BE2C (cell line): ENCODE measurements around the gene DCAF5. TPM values are rescaled to one million over a fixed set of nuclear protein-coding genes. Genes with fewer than 3 reads are reported as not detected.
A peak's percentile ranks its signal among the peaks of the same experiment; 100 is the strongest.

ENCODE experiments used
- DNase-seq: peaks from one replicate; pipeline ENCODE4 v3.0.0-alpha.2; 2020
- H3K27me3 ChIP-seq: fragments of 250-450 bp; sonication (Bioruptor Pico); 2 replicates; pipeline ENCODE4 v1.5.1; 2020; ENCODE audit warnings: mild to moderate bottlenecking
- H3K36me3 ChIP-seq: fragments of 250-450 bp; sonication (Bioruptor Pico); 2 replicates; pipeline ENCODE4 v1.5.1; 2020; ENCODE audit warnings: mild to moderate bottlenecking
- H3K4me1 ChIP-seq: fragments of 250-450 bp; sonication (Bioruptor Pico); 2 replicates; pipeline ENCODE4 v1.5.1; 2020
- H3K4me3 ChIP-seq: 2 replicates; pipeline ENCODE4 v1.5.1; 2011; ENCODE audit warnings: low read depth, low read length
- H3K9me3 ChIP-seq: fragments of 250-450 bp; sonication (Bioruptor Pico); 2 replicates; pipeline ENCODE4 v1.5.1; 2020
- polyA plus RNA-seq: library from polyadenylated mRNA; unstranded; fragments of >200 nt; gene quantifications from one replicate; pipeline ENCODE4 v1.2.1, GENCODE V29; 2012; ENCODE audit warnings: low read depth, missing spikeins; ENCODE audit not compliant: insufficient read length, insufficient read depth
- TF ChIP-seq, protein P1 (sequence below): IDR thresholded peaks from 2 replicates; pipeline ENCODE4 v1.5.1; 2012; ENCODE audit warnings: mild to moderate bottlenecking, low read depth, low read length

Gene DCAF5, protein sequence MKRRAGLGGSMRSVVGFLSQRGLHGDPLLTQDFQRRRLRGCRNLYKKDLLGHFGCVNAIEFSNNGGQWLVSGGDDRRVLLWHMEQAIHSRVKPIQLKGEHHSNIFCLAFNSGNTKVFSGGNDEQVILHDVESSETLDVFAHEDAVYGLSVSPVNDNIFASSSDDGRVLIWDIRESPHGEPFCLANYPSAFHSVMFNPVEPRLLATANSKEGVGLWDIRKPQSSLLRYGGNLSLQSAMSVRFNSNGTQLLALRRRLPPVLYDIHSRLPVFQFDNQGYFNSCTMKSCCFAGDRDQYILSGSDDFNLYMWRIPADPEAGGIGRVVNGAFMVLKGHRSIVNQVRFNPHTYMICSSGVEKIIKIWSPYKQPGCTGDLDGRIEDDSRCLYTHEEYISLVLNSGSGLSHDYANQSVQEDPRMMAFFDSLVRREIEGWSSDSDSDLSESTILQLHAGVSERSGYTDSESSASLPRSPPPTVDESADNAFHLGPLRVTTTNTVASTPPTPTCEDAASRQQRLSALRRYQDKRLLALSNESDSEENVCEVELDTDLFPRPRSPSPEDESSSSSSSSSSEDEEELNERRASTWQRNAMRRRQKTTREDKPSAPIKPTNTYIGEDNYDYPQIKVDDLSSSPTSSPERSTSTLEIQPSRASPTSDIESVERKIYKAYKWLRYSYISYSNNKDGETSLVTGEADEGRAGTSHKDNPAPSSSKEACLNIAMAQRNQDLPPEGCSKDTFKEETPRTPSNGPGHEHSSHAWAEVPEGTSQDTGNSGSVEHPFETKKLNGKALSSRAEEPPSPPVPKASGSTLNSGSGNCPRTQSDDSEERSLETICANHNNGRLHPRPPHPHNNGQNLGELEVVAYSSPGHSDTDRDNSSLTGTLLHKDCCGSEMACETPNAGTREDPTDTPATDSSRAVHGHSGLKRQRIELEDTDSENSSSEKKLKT
- 41.7 TPM for polyA plus RNA-seq

DNA sequence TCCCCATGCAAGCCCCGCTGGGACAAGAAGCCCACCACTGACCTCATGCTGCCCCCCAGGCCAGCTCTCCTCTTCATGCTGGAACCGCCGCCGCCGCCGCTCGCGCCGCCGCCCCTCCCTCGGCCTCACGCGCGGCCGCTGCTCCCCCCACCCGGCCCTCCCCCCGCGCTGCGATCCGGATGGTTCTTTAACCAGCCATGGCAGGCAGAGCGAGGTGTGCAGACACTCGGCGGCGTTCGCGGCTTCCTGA is at the start of gene DCAF5:
DCAF5 (minus strand) TSS at position 218 of the 250 bp plus-strand sequence; CDS start at position 77, 141 bp downstream.
- H3K27me3 ChIP-seq = no peaks in the 10 kb centered on the region
- no peaks in the 10 kb centered on the region for H3K9me3 ChIP-seq
- no peak for DNase-seq
- H3K36me3 ChIP-seq = peaks cover 12% of the 10 kb centered on the region; the same call in 1 of the 2 replicates
- H3K4me3 ChIP-seq = peak within 1 kb of the TSS; percentile 85
- H3K4me1 ChIP-seq = peaks cover 22% of the 10 kb centered on the region
- TF ChIP-seq, protein P1, sequence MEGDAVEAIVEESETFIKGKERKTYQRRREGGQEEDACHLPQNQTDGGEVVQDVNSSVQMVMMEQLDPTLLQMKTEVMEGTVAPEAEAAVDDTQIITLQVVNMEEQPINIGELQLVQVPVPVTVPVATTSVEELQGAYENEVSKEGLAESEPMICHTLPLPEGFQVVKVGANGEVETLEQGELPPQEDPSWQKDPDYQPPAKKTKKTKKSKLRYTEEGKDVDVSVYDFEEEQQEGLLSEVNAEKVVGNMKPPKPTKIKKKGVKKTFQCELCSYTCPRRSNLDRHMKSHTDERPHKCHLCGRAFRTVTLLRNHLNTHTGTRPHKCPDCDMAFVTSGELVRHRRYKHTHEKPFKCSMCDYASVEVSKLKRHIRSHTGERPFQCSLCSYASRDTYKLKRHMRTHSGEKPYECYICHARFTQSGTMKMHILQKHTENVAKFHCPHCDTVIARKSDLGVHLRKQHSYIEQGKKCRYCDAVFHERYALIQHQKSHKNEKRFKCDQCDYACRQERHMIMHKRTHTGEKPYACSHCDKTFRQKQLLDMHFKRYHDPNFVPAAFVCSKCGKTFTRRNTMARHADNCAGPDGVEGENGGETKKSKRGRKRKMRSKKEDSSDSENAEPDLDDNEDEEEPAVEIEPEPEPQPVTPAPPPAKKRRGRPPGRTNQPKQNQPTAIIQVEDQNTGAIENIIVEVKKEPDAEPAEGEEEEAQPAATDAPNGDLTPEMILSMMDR = no peak

DNA sequence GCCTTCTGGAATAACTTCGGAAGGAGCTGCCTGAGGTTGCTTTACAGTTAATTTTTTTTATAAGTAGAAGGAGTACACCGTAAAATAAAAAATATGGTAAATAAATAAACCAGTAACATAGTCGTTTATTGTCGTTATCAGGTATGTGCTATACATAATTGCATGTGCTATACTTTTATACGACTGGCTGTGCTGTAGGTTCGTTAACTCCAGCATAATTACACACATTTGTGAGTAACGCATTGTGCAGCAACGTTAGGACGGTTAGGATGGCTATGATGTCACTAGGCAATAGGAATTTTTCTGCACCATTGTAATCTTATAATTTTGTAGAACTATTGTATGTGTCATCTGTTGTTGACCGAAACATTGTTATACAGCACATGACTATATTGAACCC is 46.9 kb upstream of the DCAF5 start:
- no peaks in the 10 kb centered on the region for H3K36me3 ChIP-seq
- TF ChIP-seq, protein P1 = no peak
- H3K4me3 ChIP-seq = no peak overlapping the region
- DNase-seq = no peak
- no peaks in the 10 kb centered on the region for H3K27me3 ChIP-seq
- H3K4me1 ChIP-seq = no peaks in the 10 kb centered on the region
- no peaks in the 10 kb centered on the region for H3K9me3 ChIP-seq

DNA sequence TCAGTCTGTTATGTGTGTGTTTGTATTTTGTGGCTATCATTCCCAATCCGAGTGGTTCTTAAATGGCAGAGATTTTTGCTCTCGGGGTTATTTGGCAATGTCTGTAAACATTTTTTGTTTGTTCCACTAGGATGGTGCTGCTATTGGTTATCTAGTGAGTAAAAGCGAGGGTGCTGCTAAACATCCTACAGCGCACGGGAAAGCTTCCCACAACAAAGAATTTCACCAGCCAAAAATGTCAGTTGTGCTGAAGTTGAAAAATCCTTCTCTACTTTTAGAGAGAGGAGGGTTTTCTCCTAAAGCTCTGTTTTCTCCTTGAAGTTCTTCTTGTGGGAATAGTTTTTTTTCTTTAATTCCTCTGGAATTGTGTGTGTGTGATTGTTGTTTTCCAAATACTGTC is 40.8 kb upstream of the DCAF5 start:
- TF ChIP-seq, protein P1 = no peak
- Histone ChIP-seq H3K27me3 (no peaks in the 10 kb centered on the region), H3K4me3 (no peak overlapping the region), H3K36me3 (no peaks in the 10 kb centered on the region), H3K9me3 (no peaks in the 10 kb centered on the region), H3K4me1 (no peaks in the 10 kb centered on the region)
- no peak for DNase-seq

DNA sequence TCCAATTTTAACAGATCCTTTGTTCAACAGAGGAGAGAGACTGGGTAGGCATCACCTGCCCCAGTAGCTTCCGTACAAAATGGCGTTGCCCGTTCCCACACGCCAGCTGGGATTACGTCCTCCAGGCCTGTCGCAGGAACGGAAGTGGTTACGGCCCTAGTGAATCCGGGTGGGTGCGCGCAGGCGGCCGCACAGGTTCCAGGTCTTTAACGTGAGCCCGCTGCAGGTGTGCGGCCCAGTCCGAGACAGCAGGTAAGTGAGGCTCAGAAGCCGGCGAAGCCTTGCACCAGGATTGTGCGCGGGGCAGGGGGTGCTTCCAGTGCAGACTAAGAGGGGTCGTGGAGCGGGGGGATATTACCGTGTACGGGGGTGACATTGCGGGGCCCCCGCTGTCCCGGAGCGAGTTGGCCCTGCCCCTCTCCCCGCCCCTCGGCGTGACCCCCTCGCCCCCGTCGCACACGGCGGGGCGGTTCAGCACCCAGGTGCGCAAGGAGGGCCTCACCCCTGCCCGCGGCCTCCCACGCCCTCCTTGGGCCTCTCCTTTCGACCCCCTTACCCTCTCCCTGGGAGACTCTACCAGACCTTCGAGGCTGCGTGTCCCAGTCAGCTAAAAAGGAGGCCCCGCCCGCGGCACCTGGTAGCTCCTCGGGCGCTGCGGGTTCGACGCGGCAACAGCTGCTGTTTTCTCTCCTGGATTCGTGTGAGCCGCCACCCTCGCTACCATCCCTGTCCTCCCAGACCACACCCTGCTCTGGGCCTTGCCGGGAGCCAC is 38.6 kb upstream of the DCAF5 start, which contains the start of gene EXD2:
EXD2 (plus strand) TSS at position 159 of the 772 bp plus-strand sequence. CDS start 17,973 bp downstream, outside the sequence.
- no peaks in the 10 kb centered on the region for H3K36me3 ChIP-seq
- peak; percentile 87 for DNase-seq
- no peaks in the 10 kb centered on the region for H3K9me3 ChIP-seq
- no peaks in the 10 kb centered on the region for H3K27me3 ChIP-seq
- TF ChIP-seq, protein P1 = no peak
- H3K4me1 ChIP-seq = no peaks in the 10 kb centered on the region
- H3K4me3 ChIP-seq = peak within 1 kb of the TSS; percentile 89

DNA sequence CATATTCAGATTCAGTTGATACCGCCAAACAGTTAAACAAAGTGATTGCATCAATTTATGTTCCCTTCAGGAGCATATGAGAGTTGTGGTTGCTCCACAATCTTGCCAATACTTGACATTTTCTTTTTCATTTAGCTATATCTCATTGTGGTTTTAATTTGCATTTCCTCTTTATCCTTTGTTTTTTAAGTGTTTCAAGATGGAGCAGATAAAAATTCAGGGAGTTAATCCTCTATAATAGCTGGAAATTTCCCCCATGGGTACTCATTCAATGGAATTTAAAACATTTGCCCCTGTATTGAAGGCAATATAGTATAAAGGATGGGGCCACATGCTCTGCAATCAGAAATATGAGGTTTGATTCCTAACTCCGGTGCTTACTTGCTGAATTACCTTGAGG is 37.3 kb upstream of the DCAF5 start:
- Histone ChIP-seq H3K36me3 (no peaks in the 10 kb centered on the region), H3K4me3 (no peak overlapping the region)

More for the DNA sequence above, 37.3 kb upstream of the DCAF5 start:
- Histone ChIP-seq H3K9me3 (no peaks in the 10 kb centered on the region), H3K4me1 (no peaks in the 10 kb centered on the region), H3K27me3 (no peaks in the 10 kb centered on the region)
- TF ChIP-seq, protein P1 = no peak
- no peak for DNase-seq
